CD4-positive, alpha-beta T cell treated with Interleukin-15 for 1 hour (primary cell): ENCODE data around the gene KCNH6.
A peak's percentile ranks its signal among the peaks of the same experiment; 100 is the strongest.

Experiments used
- DNase-seq: peaks from one replicate; pipeline ENCODE4 v3.0.0-alpha.2; 2020

The KCNH6 gene

DNA sequence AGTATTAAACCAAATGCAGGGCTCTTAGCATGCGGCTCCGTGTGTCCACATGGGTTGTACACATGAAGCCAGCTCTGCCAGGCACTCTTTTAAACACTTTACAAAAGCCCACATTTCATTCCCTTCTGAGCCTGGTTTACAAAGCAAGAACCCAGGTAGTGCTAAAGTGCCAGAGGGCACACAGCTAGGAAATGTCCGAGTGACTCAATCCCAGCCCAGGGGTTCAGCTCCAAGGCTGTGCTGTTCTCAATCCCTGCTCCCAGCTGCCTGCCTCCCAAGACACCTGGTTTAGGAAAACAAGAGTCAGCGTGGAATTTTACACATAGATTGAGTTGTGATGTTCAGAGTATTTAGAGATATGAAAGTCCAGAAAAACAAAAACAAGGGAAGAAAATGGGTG is 13.8 kb downstream of the KCNH6 start:
- DNase-seq: no peak

DNA sequence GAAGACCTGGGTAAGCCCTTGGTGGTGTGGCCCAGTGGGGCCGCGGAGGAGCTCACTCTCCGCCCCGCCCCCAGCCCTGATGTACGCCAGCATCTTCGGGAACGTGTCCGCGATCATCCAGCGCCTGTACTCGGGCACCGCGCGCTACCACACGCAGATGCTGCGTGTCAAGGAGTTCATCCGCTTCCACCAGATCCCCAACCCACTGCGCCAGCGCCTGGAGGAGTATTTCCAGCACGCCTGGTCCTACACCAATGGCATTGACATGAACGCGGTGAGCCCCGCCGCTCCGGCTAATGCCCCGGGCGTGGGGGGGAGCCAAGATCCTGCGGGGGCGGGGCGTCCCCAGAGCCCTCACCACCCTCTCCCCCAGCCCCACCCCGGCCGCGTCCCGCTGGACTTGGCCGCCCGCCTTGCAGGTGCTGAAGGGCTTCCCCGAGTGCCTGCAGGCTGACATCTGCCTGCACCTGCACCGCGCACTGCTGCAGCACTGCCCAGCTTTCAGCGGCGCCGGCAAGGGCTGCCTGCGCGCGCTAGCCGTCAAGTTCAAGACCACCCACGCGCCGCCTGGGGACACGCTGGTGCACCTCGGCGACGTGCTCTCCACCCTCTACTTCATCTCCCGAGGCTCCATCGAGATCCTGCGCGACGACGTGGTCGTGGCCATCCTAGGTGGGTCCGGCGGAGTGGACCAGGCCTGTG is 15.0 kb downstream of the KCNH6 start:
- no peak for DNase-seq

DNA sequence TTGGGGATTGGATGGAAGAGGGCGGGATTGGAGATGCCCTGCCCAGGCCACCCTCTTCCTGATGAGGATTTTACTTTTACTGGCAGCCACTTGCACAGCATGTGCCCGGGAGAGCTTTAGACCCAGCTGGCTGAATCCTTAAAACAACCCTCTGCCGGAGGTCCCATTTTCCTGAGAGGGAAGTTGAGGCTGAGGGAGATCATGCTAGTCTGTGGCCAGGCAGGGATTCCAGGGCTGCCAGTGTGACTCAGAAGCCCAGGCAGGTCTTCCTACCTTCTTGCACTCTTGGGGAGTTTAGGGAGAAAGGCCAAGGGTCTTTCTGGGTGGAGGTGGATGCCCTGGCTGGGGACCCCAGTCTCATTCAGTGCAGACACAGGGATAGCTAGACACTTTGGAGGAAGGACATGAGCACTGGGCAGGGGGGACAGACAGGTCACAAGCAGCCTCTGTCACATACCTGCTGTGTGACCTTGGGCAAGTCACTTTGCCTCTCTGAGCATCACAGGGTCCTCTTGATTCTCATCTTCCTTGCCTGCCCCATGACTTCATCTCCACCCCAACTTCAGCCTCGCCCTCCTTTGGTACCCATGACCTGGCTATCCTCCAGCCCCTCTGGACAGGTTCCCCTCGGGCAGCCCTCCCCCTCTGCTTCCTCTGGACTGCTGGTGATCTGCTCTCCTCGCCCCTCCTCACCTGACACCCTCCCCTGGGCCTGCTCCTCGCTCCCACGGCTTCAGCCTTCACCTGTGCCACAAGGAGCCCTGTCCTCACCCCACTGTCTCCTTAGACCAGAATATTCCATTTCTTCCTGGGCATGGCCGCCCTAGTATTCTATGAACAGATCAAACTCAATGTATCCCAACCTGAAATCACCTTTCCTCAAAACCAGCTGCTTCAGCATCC is 15.8 kb downstream of the KCNH6 start:
- no peak for DNase-seq

DNA sequence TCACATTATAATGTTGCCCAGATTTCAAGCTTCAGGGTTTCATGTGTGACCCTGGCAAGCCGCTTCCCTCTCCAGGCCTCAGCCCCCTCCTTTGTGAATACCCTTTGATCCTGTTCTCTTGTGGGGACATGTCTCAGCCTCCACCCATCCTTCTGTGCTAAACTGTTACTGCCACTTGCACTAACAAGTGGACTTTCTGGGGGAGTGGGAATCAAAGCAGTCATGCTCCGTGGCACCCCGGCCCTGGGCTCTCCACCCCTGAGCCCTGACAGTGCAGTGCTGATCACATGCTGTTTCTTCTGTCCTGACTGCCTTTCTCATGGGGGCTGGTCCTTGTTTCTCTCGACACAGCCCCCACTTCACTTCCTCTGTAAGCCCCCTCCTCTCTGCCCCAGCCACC is 17.4 kb downstream of the KCNH6 start:
- no peak for DNase-seq

DNA sequence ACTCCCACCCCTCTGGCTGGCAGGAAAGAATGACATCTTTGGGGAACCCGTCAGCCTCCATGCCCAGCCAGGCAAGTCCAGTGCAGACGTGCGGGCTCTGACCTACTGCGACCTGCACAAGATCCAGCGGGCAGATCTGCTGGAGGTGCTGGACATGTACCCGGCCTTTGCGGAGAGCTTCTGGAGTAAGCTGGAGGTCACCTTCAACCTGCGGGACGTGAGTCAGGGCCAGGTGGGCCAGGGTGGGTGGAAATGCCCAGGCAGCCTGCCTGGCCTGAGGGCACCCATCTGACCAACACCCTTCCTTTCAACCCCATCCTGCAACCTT is 19.0 kb downstream of the KCNH6 start:
- no peak for DNase-seq

DNA sequence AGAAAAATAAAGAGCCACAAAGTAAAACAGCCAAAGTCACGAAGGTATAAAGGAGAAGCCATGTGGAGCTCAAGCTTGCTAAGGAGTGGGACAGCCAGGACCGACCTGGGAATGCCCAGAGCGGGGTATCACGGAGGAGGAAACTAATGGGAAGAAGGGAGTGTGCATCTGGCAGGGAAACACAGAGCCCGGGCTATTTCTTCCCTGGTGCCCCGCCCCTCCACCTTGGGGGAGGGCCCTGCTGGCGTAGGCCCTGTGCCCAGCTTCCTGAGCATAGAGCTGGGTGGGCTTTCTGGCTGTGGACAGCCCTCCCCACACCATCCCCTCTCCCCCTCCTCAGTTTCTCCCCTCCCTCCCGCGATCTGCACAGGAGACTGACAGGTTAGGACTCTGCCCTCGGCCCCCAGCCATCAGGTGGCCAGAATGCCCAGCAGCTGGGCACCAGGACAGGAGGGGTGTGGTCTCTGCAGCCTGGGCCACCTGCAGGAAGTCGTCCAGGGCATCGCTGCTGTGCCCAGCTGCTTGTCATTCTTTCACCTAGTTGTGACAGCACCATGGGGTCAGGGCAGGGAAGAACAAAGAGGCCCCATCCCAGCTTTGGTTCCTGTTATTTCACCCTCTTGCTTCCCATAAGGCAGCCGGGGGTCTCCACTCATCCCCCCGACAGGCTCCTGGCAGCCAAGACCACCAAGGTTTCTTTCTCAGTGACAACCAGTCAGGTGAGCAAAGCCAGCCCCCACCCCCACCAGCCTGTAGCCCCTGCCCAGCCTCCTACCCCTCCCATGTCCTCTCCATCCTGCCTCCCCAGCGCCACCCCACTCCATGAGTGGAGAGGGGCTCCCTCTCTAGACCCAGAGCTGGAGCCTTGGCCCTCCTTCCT is 20.0 kb downstream of the KCNH6 start:
- DNase-seq: no peak

DNA sequence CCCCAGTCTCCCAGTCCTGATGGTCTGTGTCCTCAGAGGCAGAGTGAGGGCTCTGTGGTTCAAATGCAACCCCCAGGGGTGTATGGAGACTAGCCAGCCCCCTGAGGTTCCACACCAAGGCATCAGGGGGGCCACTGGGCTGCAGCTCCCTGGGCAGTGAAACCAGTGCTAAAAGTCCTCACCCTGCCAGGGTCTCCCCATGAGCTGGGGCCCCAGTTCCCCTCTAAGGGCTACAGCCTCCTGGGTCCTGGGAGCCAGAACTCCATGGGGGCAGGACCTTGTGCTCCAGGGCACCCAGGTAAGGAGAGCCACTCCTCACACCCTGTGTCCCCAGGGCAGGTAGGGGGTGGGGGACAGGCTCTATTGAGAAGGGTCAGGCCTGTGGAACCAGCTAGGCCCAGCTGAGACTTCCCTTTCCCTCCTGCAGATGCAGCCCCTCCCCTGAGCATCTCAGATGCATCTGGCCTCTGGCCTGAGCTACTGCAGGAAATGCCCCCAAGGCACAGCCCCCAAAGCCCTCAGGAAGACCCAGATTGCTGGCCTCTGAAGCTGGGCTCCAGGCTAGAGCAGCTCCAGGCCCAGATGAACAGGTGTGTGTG is 20.8 kb downstream of the KCNH6 start:
- no peak for DNase-seq

DNA sequence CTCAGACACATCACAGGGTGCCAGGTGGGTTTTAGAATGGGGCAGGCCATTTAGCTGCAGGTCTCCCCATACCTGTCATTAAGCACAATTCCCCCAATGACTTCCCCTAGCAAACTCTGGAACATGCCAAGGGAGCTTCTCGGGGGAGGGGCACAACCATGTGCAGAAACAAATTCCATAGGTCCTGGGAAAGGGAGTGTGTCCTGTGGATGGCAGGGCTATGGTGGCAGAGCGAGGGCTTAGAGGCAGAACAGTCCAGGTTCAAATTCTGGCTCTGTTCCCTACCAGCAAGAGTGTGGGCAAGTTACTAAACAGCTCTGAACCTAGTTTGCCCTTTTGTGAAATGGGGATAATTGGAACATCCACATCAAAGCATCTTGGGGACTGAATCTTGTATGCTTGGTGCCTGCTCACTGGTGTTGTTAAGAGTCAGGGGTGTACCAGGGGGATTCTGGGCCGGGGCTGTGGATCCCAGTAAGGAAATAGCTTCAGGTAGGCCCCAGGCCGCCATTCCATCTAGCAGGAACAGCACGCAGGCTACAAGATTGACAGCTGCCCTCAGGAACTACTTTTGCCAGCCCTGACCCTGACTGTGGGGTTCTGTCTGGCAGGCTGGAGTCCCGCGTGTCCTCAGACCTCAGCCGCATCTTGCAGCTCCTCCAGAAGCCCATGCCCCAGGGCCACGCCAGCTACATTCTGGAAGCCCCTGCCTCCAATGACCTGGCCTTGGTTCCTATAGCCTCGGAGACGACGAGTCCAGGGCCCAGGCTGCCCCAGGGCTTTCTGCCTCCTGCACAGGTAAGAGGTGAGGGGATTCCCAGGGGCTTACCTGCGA is 21.5 kb downstream of the KCNH6 start:
- DNase-seq: no peak

DNA sequence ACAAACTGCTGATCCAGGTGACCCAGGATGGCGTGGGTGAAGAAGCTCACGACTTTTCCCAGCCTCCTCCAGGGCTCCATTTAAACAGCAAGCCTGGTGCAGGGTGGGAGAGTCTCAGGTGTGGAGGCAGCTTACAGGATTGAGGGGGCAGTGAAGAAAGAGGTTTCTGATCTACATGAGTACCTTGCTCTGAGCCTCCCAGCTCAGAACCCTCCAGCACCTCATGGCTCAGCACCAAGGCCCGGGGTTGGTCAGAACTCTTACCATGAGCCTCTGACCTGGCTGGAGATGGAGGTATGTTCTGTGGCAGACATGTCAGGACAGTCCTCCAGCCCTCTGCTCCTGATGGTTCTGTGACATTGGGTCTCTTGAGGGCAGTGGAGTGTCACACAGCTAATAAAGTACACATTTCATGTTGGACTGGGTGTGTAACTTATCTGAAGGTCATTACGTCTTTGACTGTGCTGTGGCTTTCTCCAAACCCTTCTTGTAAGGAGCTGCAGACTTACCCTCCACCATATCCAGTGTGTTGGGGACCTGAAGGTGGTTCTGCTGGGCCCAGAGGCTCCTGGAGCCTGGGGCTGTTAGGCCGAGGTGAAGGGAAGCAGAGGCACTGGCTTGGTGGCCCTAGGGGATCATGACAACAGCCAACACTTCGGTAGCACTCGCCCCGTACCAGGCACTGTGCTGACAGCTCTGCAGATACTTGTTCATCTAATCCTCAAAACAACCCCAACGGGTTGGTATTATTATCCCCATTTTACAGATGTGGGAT is 23.3 kb downstream of the KCNH6 start:
- no peak for DNase-seq

DNA sequence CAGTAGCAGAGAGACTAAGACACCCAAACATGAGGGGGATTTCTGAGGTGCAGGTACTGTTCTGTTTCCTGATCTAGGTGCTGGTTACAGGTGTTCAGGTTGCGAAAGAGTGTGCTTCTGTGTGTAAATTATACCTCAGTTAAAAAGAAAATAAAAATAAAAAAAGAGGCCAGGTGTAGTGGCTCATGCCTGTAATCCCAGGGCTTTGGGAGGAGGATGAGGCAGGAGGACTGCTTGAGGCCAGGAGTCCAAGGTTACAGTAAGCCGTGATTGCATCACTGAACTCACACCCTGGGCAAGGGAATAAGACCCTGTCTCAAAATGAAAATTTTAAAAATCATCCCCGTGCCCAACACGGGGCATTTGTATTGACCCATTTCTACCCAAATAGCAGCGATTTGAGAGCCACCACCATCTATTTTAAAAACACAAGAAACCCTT is 23.9 kb downstream of the KCNH6 start:
- DNase-seq: no peak

DNA sequence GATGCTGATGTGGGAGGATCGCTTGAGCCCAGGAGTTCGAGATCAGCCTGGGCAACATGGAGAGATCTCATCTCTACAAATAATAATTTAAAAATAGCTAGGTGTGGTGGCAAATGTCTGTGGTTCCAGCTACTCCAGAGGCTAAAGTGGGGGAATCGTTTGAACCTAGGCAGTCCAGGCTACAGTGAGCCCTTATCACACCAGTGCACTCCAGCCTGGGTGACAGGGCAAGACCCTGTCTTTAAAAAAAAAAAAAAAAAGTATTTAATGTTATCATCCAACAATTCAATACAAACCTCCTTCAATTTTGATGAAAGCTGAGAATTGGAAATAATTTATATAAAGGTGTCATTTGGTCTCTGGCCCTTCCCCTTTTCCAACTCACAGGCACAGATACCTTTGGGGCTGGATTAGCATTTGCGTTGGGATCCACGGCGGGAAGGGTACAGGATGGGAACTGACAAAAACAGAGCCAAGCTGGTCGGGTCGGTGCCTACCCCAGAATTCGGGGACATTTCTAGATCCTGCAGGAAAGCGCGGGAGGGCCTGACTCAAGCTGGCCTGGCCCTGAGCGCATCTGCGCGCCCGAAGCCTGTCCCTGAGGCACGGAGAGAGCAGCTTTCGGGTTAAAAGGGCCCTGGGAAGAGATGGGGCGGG is 26.3 kb downstream of the KCNH6 start:
- DNase-seq: no peak

DNA sequence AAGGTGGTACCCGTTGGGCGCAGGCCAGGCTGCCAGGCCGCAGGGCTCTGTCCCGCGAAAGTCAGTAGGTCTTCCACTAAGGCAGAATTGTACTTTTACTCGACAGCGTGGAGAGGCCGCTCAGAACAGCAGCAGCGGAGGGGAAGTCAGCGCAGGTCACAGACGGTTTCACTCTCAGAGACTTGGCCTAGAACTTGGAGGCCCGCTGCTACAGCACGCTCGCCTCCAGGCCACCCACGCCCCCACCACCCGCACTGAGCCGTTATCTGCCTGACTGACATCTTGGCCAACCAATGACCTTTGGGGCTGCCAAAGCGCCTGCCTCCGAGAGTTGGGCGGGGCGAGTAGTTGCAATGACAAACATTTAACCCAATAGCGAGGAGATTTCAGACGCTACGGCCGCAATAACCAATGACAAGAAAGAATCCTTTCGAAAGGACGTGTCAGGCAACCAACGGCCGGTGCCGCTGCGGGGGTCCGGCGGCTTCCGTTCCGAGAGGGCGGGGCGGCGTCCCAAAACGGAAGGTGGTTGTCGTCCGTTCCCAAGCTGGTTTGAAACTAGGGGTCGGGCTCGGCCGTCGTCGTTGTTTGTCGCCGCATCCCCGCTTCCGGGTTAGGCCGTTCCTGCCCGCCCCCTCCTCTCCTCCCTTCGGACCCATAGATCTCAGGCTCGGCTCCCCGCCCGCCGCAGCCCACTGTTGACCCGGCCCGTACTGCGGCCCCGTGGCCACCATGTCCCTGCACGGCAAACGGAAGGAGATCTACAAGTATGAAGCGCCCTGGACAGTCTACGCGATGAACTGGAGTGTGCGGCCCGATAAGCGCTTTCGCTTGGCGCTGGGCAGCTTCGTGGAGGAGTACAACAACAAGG is 27.0 kb downstream of the KCNH6 start, which contains the start of gene DCAF7:
Gene DCAF7, plus strand, starts transcription at position 532 of the 871 bp plus-strand sequence. Its CDS starts 201 bp downstream, at position 733.
- peak; percentile 99 for DNase-seq

DNA sequence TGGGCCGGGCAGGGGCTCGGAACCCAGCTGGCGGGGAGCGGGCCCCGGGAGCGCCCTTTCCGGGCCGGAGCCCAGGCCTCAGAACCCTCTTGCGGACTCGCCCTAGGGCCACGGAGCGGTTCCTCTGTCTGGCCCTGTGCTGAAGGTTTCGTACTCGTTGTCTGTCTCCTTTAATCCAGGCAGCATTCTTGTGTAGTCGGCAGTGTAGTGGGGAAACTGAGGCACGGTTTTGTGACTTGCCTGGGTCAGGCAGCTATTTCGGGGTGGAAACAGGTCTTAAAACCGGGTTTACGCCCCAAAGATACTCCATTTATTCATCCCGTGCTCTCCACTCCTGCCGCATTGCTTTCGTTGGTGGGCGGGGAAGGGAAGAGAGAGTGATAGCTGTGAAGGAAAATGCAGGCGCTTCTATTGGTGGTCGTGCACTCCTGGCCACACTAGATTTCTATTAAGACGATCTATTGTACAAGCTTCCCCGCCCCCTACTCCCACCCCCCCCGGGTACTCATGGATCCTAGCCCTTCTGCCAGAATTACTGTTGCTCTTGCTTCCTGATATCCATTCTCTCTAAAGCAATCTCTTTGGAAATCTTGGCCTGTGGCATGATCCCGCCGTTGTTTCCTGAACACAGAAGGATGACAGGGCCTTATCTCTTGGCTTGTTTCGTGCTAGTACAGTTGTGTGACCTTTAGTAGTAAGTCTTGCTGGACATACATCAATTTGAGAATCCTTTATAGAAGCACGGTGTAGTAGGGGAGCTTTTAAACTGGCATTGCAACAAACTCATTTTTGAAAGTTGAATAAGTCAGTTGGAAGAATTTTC is 27.9 kb downstream of the KCNH6 start:
- DNase-seq: no peak

DNA sequence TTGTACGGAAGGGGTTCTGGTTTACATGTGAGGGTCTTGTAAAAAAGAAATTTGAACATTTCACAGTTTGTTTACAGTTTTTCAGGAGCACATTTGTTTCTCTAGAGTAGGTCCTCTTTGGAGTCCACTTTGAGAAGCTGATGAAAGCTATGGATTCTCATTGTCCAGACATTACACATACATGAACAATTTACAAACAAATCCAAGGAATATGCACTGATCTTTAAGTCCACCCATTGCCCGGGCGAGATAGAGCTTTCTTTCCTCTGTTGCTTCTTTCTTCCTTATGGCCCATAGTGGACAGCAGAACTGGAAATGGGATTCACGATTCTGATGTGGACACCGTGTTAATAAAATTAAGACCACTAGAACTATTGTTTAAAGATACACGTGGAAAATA is 29.1 kb downstream of the KCNH6 start:
- no peak for DNase-seq

DNA sequence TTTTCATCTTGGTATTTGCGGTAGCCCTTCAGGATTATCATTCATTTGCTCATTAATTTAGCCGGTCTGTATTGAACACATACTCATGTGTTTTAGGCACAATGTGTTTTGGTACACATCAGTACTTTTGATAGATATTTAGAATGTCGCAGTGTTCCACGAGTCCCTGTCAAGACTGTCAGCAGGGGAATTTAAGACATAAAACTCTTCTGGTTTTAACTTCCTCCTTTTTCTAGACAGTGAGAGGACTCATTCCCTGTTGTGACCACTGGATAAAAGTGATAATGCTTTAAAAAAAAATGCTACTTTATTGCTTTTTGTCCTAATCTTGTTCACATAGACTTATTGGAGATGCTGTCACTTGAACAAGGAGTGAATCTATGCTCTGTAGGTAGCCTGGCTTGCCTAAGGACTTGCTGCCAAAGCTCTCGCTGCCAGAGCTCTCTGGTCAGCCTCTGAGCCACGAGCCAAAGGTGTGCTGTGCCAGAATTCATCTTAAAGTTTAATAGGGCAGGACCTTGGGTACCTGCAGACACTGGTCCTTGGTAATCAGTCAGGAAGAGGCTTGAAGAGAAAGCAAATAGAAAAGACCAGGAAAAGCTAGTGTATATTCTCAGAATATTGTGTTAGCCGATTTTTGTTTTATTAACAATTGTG is 32.5 kb downstream of the KCNH6 start:
- DNase-seq: no peak

DNA sequence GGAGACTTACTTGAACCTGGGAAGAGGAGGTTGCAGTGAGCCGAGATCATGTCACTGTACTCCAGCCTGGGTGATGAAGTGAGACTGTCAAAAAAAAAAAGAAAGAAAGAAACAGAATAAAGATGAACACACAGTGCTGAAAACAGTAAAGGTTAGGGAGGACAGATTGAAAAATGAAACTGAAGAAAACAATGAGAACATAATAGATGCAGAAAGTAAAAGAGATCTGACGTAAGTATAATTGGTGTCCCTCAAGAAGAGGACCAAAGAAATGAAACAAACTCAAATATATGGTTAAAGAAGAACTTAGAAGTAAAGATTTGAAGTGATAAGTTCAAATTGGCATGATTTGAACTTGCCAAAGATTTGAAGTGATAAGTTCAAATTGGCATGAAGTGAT is 34.3 kb downstream of the KCNH6 start:
- DNase-seq: no peak

DNA sequence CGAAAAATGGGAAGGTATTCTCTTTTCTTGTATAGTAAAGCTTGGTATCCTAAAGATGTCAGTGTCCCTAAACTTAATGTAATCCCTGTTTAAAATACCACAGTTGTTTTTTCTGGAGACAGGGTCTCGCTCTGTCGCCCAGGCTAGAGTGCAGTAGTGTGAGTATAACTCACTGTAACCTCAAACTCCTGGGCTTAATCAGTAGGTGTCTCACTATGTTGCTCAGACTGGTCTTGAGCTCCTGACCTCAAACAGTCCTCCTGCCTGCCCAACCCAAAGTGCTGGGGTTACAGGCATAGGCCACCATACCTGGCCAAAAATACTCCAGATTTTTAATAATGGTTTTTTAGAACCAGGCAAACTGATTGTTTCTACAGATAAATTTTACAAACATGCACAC is 35.3 kb downstream of the KCNH6 start:
- no peak for DNase-seq

DNA sequence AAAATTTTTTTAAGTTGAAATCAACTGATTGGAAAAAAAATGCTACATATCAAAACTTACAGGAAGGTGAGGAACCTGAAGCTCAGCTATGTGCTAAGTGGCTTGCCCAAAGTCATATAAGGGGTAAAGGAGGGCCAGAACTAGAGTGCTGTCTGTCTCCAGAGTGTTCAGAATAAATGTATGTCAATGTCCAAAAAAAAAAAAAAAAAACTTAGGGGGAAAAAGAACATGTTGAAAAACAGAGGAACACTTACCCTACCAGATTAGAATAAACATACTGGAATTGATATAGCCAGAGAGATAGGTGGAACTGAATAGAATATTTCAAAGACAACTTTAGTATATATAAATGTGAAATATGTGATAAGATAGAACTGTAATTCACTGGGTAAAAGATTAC is 38.7 kb downstream of the KCNH6 start:
- no peak for DNase-seq
